SU-DHL-6 (cell line): ENCODE measurements around the gene TDRD5.

Experiments
- H2AFZ ChIP-seq: fragments of 200-600 bp; sonication (generic); 2 replicates; pipeline ENCODE4 v1.6.1; 2014; ENCODE audit warnings: low read depth, mild to moderate bottlenecking, moderate library complexity, mixed read lengths, antibody characterized with exemption, low read length; ENCODE audit not compliant: severe bottlenecking
- H3F3A ChIP-seq: fragments of 200-600 bp; shearing (Covaris generic); 2 replicates; pipeline ENCODE4 v1.6.0; 2016; ENCODE audit warnings: antibody characterized with exemption, mild to moderate bottlenecking; ENCODE audit not compliant: insufficient read depth
- H3K27ac ChIP-seq: fragments of 200-600 bp; sonication (generic); 2 replicates; pipeline ENCODE4 v1.5.1; 2016; ENCODE audit warnings: low read depth, mild to moderate bottlenecking, low read length, moderate library complexity, mixed read lengths
- H3K27me3 ChIP-seq: fragments of 200-600 bp; sonication (generic), shearing (Covaris generic); 2 replicates; pipeline ENCODE4 v1.6.0; 2014; ENCODE audit warnings: mild to moderate bottlenecking, low read length
- H3K36me3 ChIP-seq: fragments of 200-600 bp; sonication (generic); 2 replicates; pipeline ENCODE4 v1.6.1; 2014; ENCODE audit warnings: mild to moderate bottlenecking, low read length, mixed read lengths
- H3K4me2 ChIP-seq: fragments of 300-600, 200-600 bp; shearing (Covaris generic), sonication (generic); 2 replicates; pipeline ENCODE4 v1.6.0; 2014; ENCODE audit warnings: low read length, low read depth, mild to moderate bottlenecking; ENCODE audit not compliant: poor library complexity, severe bottlenecking
- H3K4me3 ChIP-seq: fragments of 200-600 bp; sonication (generic); 2 replicates; pipeline ENCODE4 v1.5.1; 2014; ENCODE audit warnings: antibody characterized with exemption, low read length, mild to moderate bottlenecking, mixed read lengths; ENCODE audit not compliant: insufficient read depth, poor library complexity, severe bottlenecking
- H3K79me2 ChIP-seq: fragments of 200-600 bp; sonication (generic); 2 replicates; pipeline ENCODE4 v1.6.1; 2014; ENCODE audit warnings: mild to moderate bottlenecking, low read length, moderate library complexity; ENCODE audit not compliant: insufficient read depth
- H3K9ac ChIP-seq: fragments of 200-600 bp; sonication (generic); 2 replicates; pipeline ENCODE4 v1.7.0; 2014; ENCODE audit warnings: mild to moderate bottlenecking, low read length
- H3K9me2 ChIP-seq: fragments of 200-600 bp; sonication (generic); replicated peaks from 2 replicates; pipeline ENCODE4 v1.6.1; 2014; ENCODE audit warnings: low read length; ENCODE audit not compliant: insufficient read depth
- H3K9me3 ChIP-seq: fragments of 200-600 bp; sonication (generic); 2 replicates; pipeline ENCODE4 v1.6.1; 2014; ENCODE audit warnings: low read length, mixed read lengths; ENCODE audit not compliant: insufficient read depth
- H4K20me1 ChIP-seq: fragments of 200-600 bp; sonication (generic); 2 replicates; pipeline ENCODE4 v1.6.1; 2014; ENCODE audit warnings: low read depth, mild to moderate bottlenecking, antibody characterized with exemption, low read length, moderate library complexity, mixed read lengths
- CTCF ChIP-seq: fragments of 200-600 bp; sonication (generic); IDR thresholded peaks from one replicate; pipeline ENCODE4 v1.5.1; 2017; ENCODE audit warnings: antibody characterized with exemption, mild to moderate bottlenecking, low read length, moderate library complexity; ENCODE audit not compliant: insufficient read depth, poor library complexity, severe bottlenecking
- EZH2phosphoT487 ChIP-seq: fragments of 200-600 bp; sonication (generic), shearing (Covaris generic); conservative IDR thresholded peaks from 2 replicates; pipeline ENCODE4 v1.6.1; 2018; ENCODE audit warnings: mild to moderate bottlenecking, antibody characterized with exemption, low read length, moderate library complexity, mixed read lengths

Gene TDRD5

GRCh38 chr1:179576509-179576908 is 15.1 kb upstream of the TDRD5 start:
- Histone ChIP-seq H3K27ac (no peak overlapping the region), H3K79me2 (no peaks in the 10 kb centered on the region), H3K9me3 (no peaks in the 10 kb centered on the region), H3K9ac (no peak overlapping the region), H2AFZ (no peak overlapping the region), H3K4me3 (no peak overlapping the region), H4K20me1 (no peaks in the 10 kb centered on the region), H3K9me2 (no peaks in the 10 kb centered on the region), H3K27me3 (no peaks in the 10 kb centered on the region), H3F3A (no peaks in the 10 kb centered on the region), H3K36me3 (no peaks in the 10 kb centered on the region), H3K4me2 (no peak overlapping the region)
- no peak for TF ChIP-seq EZH2phosphoT487
- no peak for TF ChIP-seq CTCF

GRCh38 chr1:179583771-179584320 is 7.8 kb upstream of the TDRD5 start:
- Histone ChIP-seq H3K79me2 (no peaks in the 10 kb centered on the region), H3K36me3 (no peaks in the 10 kb centered on the region), H2AFZ (no peak overlapping the region), H3K27ac (no peak overlapping the region), H3K9ac (no peak overlapping the region), H3K4me2 (no peak overlapping the region), H3F3A (no peaks in the 10 kb centered on the region), H3K9me2 (no peaks in the 10 kb centered on the region), H3K4me3 (no peak overlapping the region), H3K27me3 (no peaks in the 10 kb centered on the region), H3K9me3 (no peaks in the 10 kb centered on the region), H4K20me1 (no peaks in the 10 kb centered on the region)
- TF ChIP-seq EZH2phosphoT487 = no peak
- no peak for TF ChIP-seq CTCF

GRCh38 chr1:179586107-179586823 is 5.4 kb upstream of the TDRD5 start:
- Histone ChIP-seq H3K36me3 (no peaks in the 10 kb centered on the region), H3K4me3 (no peak overlapping the region), H3K27ac (no peak overlapping the region)

GRCh38 chr1:179587336-179587735 is 4.3 kb upstream of the TDRD5 start:
- Histone ChIP-seq H3K79me2 (no peaks in the 10 kb centered on the region), H4K20me1 (no peaks in the 10 kb centered on the region), H3K9me3 (no peaks in the 10 kb centered on the region), H3K4me2 (no peak overlapping the region), H3K27ac (no peak overlapping the region), H3F3A (no peaks in the 10 kb centered on the region), H3K4me3 (no peak overlapping the region), H3K36me3 (no peaks in the 10 kb centered on the region), H3K9ac (no peak overlapping the region), H3K27me3 (no peaks in the 10 kb centered on the region), H3K9me2 (no peaks in the 10 kb centered on the region), H2AFZ (no peak overlapping the region)
- no peak for TF ChIP-seq EZH2phosphoT487
- no peak for TF ChIP-seq CTCF

More at GRCh38 chr1:179586107-179586823, 5.4 kb upstream of the TDRD5 start:
- Histone ChIP-seq H3K9me2 (no peaks in the 10 kb centered on the region), H3F3A (no peaks in the 10 kb centered on the region), H3K79me2 (no peaks in the 10 kb centered on the region), H2AFZ (no peak overlapping the region), H4K20me1 (no peaks in the 10 kb centered on the region), H3K27me3 (no peaks in the 10 kb centered on the region), H3K4me2 (no peak overlapping the region), H3K9ac (no peak overlapping the region), H3K9me3 (no peaks in the 10 kb centered on the region)
- no peak for TF ChIP-seq EZH2phosphoT487
